Neuronal stem cell (in vitro differentiated cells): ENCODE measurements around the gene MAN1A2.

ENCODE experiments used
- DNase-seq: peaks from one replicate; pipeline ENCODE4 v3.0.0-alpha.2; 2013; ENCODE audit warnings: low spot score
- H2AFZ ChIP-seq: one replicate; pipeline ENCODE4 v1.6.1; 2013; ENCODE audit warnings: mild to moderate bottlenecking, low read length, inconsistent platforms
- H2AK5ac ChIP-seq: 2 replicates; pipeline ENCODE4 v1.6.1; 2013; ENCODE audit warnings: low read depth, mild to moderate bottlenecking, inconsistent platforms, low read length, moderate library complexity, mixed read lengths
- H2BK120ac ChIP-seq: 2 replicates; pipeline ENCODE4 v1.6.1; 2013; ENCODE audit warnings: low read depth, mild to moderate bottlenecking, inconsistent platforms, low read length, moderate library complexity, mixed read lengths
- H2BK12ac ChIP-seq: one replicate; pipeline ENCODE4 v1.6.1; 2013; ENCODE audit warnings: low read length, inconsistent platforms
- H2BK15ac ChIP-seq: 2 replicates; pipeline ENCODE4 v1.6.1; 2013; ENCODE audit warnings: mild to moderate bottlenecking, low read length, inconsistent platforms, mixed read lengths
- H2BK5ac ChIP-seq: one replicate; pipeline ENCODE4 v1.6.1; 2013; ENCODE audit warnings: inconsistent platforms, mild to moderate bottlenecking, low read length, moderate library complexity
- H3K14ac ChIP-seq: one replicate; pipeline ENCODE4 v1.6.1; 2013; ENCODE audit warnings: low read length, inconsistent platforms
- H3K18ac ChIP-seq: 2 replicates; pipeline ENCODE4 v1.6.1; 2013; ENCODE audit warnings: low read length, inconsistent platforms
- H3K23ac ChIP-seq: 2 replicates; pipeline ENCODE4 v1.6.1; 2013; ENCODE audit warnings: low read depth, mild to moderate bottlenecking, mixed read lengths, low read length, inconsistent platforms; ENCODE audit not compliant: poor library complexity
- H3K27ac ChIP-seq: replicated peaks from 3 replicates; pipeline ENCODE4 v1.5.1; 2013; ENCODE audit warnings: low read length, inconsistent platforms
- H3K27me3 ChIP-seq, 3 experiments: 2 replicates each; pipeline ENCODE4 v1.6.1; 2013; ENCODE audit warnings: low read length in 3 of 3, mild to moderate bottlenecking in 2 of 3, inconsistent platforms in 1 of 3, low read depth in 1 of 3, mixed read lengths in 1 of 3, moderate library complexity in 1 of 3; ENCODE audit not compliant: control insufficient read depth in 3 of 3, insufficient read depth in 3 of 3
- H3K36me3 ChIP-seq, 2 donors: replicated peaks in 1 of 2; 2 replicates each; pipeline ENCODE4 v1.6.1; 2013; ENCODE audit warnings: low read length in 2 of 2; ENCODE audit not compliant: control insufficient read depth in 2 of 2, insufficient read depth in 2 of 2
- H3K4ac ChIP-seq: 2 replicates; pipeline ENCODE4 v1.6.1; 2013; ENCODE audit warnings: inconsistent platforms, mild to moderate bottlenecking, low read length, moderate library complexity
- H3K4me1 ChIP-seq, 2 donors: 1 replicate in 1 of 2; 2 replicates in 1 of 2; pipeline ENCODE4 v1.6.1; 2013; ENCODE audit warnings: low read length in 2 of 2, low read depth in 1 of 2; ENCODE audit not compliant: control insufficient read depth in 2 of 2, insufficient read depth in 1 of 2
- H3K4me2 ChIP-seq: one replicate; pipeline ENCODE4 v1.6.1; 2013; ENCODE audit warnings: mild to moderate bottlenecking, low read length, inconsistent platforms; ENCODE audit not compliant: insufficient read depth, poor library complexity, severe bottlenecking
- H3K4me3 ChIP-seq, 2 donors: 2 replicates each; pipeline ENCODE4 v1.5.1; 2013; ENCODE audit warnings: low read length in 2 of 2, mild to moderate bottlenecking in 2 of 2, inconsistent platforms in 1 of 2, moderate library complexity in 1 of 2
- H3K79me1 ChIP-seq: one replicate; pipeline ENCODE4 v1.6.1; 2013; ENCODE audit warnings: low read depth, mild to moderate bottlenecking, inconsistent platforms, low read length, moderate library complexity
- H3K9ac ChIP-seq: one replicate; pipeline ENCODE4 v1.6.1; 2013; ENCODE audit warnings: mild to moderate bottlenecking, low read depth, low read length, inconsistent platforms; ENCODE audit not compliant: poor library complexity
- H3K9me3 ChIP-seq, 2 donors: replicated peaks in 1 of 2; 2 replicates each; pipeline versions ENCODE3 to v1.6.1; 2013; ENCODE audit warnings: low read length in 2 of 2, mild to moderate bottlenecking in 2 of 2, inconsistent platforms in 1 of 2, low read depth in 1 of 2, mixed read lengths in 1 of 2, moderate library complexity in 1 of 2; ENCODE audit not compliant: control insufficient read depth in 2 of 2, insufficient read depth in 1 of 2
- H4K8ac ChIP-seq: one replicate; pipeline ENCODE4 v1.6.1; 2013; ENCODE audit warnings: low read depth, mild to moderate bottlenecking, inconsistent platforms, low read length, moderate library complexity
- H4K91ac ChIP-seq: one replicate; pipeline ENCODE4 v1.6.1; 2013; ENCODE audit warnings: low read length, low read depth, mild to moderate bottlenecking, inconsistent platforms; ENCODE audit not compliant: poor library complexity
- WGBS, 2 donors: extraction: QIAGEN DNeasy Blood & Tissue Kit; methylation state at CpG; one replicate each; pipeline ENCODE4 v1.1.7; 2013; ENCODE audit warnings: missing lambda C conversion rate in 2 of 2, mixed read lengths in 1 of 2; ENCODE audit not compliant: insufficient read length in 2 of 2, insufficient replicate concordance in 1 of 2; ENCODE audit errors: extremely low coverage in 2 of 2; 5-methylcytosine and 5-hydroxymethylcytosine counted together

MAN1A2 gene

GRCh38 chr1:117529683-117530082 is 162.4 kb downstream of the MAN1A2 start:
- no peak overlapping the region for H3K14ac ChIP-seq
- H2AFZ ChIP-seq, result no peak overlapping the region
- H2AK5ac ChIP-seq, result no peak overlapping the region
- no peak overlapping the region for H3K9ac ChIP-seq
- H3K18ac ChIP-seq, result no peak overlapping the region
- no peaks in the 10 kb centered on the region for H3K4me1 ChIP-seq
- H3K27ac ChIP-seq, result no peak overlapping the region
- no peak overlapping the region for H3K23ac ChIP-seq
- H4K91ac ChIP-seq, result no peak overlapping the region
- no peak overlapping the region for H3K4me2 ChIP-seq
- no peak for DNase-seq
- no peak overlapping the region for H4K8ac ChIP-seq
- no peak overlapping the region for H2BK15ac ChIP-seq
- H3K9me3 ChIP-seq, result no peaks in the 10 kb centered on the region
- no peak overlapping the region for H2BK5ac ChIP-seq
- no peak overlapping the region for H3K4me3 ChIP-seq
- no peak overlapping the region for H2BK120ac ChIP-seq
- H2BK12ac ChIP-seq, result no peak overlapping the region
- H3K27me3 ChIP-seq, result no peaks in the 10 kb centered on the region
- H3K79me1 ChIP-seq, result no peaks in the 10 kb centered on the region
- no peak overlapping the region for H3K4ac ChIP-seq
- WGBS, 2 donors, result no CpG with 5 or more reads among the region's 3 CpGs
- peaks cover 0 to 7% of the 10 kb centered on the region in 2 donors for H3K36me3 ChIP-seq

GRCh38 chr1:117531222-117531621 is 164.0 kb downstream of the MAN1A2 start:
- H2BK120ac ChIP-seq, result no peak overlapping the region
- no peak overlapping the region for H3K9ac ChIP-seq
- no peak overlapping the region for H3K18ac ChIP-seq
- H3K36me3 ChIP-seq, result peaks cover 0 to 7% of the 10 kb centered on the region in 2 donors
- peaks cover 0 to 2% of the 10 kb centered on the region in 2 donors for H3K4me1 ChIP-seq
- H3K27ac ChIP-seq, result no peak overlapping the region
- no peak for DNase-seq
- H3K4ac ChIP-seq, result no peak overlapping the region
- H3K4me3 ChIP-seq, result no peak overlapping the region
- no peak overlapping the region for H4K8ac ChIP-seq
- no peak overlapping the region for H3K14ac ChIP-seq
- no peaks in the 10 kb centered on the region for H3K9me3 ChIP-seq
- no peak overlapping the region for H3K23ac ChIP-seq
- no peak overlapping the region for H2AK5ac ChIP-seq
- H3K4me2 ChIP-seq, result no peak overlapping the region
- no peaks in the 10 kb centered on the region for H3K79me1 ChIP-seq
- H2AFZ ChIP-seq, result no peak overlapping the region
- H2BK12ac ChIP-seq, result no peak overlapping the region
- H2BK5ac ChIP-seq, result no peak overlapping the region
- no peak overlapping the region for H2BK15ac ChIP-seq
- no peak overlapping the region for H4K91ac ChIP-seq
- no peaks in the 10 kb centered on the region for H3K27me3 ChIP-seq

GRCh38 chr1:117534995-117535467 is 167.8 kb downstream of the MAN1A2 start:
- H3K18ac ChIP-seq, result no peak overlapping the region
- H2BK12ac ChIP-seq, result no peak overlapping the region
- no peak overlapping the region for H3K4me3 ChIP-seq
- no peak overlapping the region for H2AK5ac ChIP-seq
- no peak overlapping the region for H2BK120ac ChIP-seq
- H4K8ac ChIP-seq, result no peak overlapping the region
- H2BK15ac ChIP-seq, result no peak overlapping the region
- H3K4ac ChIP-seq, result no peak overlapping the region
- no peak overlapping the region for H4K91ac ChIP-seq
- H3K14ac ChIP-seq, result no peak overlapping the region
- no CpG with 5 or more reads among the region's 6 CpGs for WGBS, 2 donors
- H2AFZ ChIP-seq, result no peak overlapping the region
- no peak overlapping the region for H3K4me2 ChIP-seq
- peak; percentile 53 for DNase-seq
- H3K27ac ChIP-seq, result no peak overlapping the region
- no peaks in the 10 kb centered on the region for H3K9me3 ChIP-seq
- no peak overlapping the region for H3K9ac ChIP-seq
- H3K36me3 ChIP-seq, result no peaks in the 10 kb centered on the region
- H2BK5ac ChIP-seq, result no peak overlapping the region
- no peak overlapping the region for H3K23ac ChIP-seq
- H3K27me3 ChIP-seq, result no peaks in the 10 kb centered on the region
- H3K79me1 ChIP-seq, result no peaks in the 10 kb centered on the region
- H3K4me1 ChIP-seq, result peaks cover 0 to 2% of the 10 kb centered on the region in 2 donors

- DNase-seq, result no peak
- Histone ChIP-seq H3K4me2 (no peak overlapping the region), H2AFZ (no peak overlapping the region), H2BK15ac (no peak overlapping the region), H2AK5ac (no peak overlapping the region), H3K9ac (no peak overlapping the region), H3K4me3 (no peak overlapping the region), H2BK120ac (no peak overlapping the region), H4K8ac (no peak overlapping the region), H3K79me1 (no peaks in the 10 kb centered on the region), H2BK5ac (no peak overlapping the region), H3K18ac (no peak overlapping the region), H3K4me1 (peaks cover 0 to 2% of the 10 kb centered on the region in 2 donors), H2BK12ac (no peak overlapping the region), H3K27me3 (no peaks in the 10 kb centered on the region), H3K9me3 (no peaks in the 10 kb centered on the region), H3K4ac (no peak overlapping the region), H3K14ac (no peak overlapping the region), H4K91ac (no peak overlapping the region), H3K36me3 (no peaks in the 10 kb centered on the region), H3K27ac (no peak overlapping the region), H3K23ac (no peak overlapping the region)
- WGBS, 2 donors, result 100% methylated on average over 1 of the region's 6 CpGs; no CpG with 5 or more reads in 1 of the 2 donors
Measured at GRCh38 chr1:117535821-117536220, 168.6 kb downstream of the MAN1A2 start.
